T-helper 1 cell treated with Interleukin-12 subunit alpha and Interleukin-12 subunit beta and Interleukin-4 antibody, amounts not matched to agents 30 ng/mL and 1 ng/mL, for 36 hours (primary cell): ENCODE data around the gene C16orf54. TPM values are rescaled to one million over a fixed set of nuclear protein-coding genes. Genes with fewer than 3 reads are reported as not detected.
"Not testable (repeated sequence)": the region's sequence is repeated elsewhere in the genome, so short reads cannot be mapped to it uniquely, and the experiment has no call there.

Experiments used
- intact Hi-C: fragments of 100-400 bp; cut with micrococcal nuclease; formaldehyde crosslinking; loops from one replicate; pipeline ENCODE4 v1.15.1; 2024
- total RNA-seq: library from RNA; stranded (reverse); gene quantifications from 2 replicates; pipeline ENCODE4 v1.2.3, GENCODE V29; 2022

The C16orf54 gene, protein sequence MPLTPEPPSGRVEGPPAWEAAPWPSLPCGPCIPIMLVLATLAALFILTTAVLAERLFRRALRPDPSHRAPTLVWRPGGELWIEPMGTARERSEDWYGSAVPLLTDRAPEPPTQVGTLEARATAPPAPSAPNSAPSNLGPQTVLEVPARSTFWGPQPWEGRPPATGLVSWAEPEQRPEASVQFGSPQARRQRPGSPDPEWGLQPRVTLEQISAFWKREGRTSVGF
- total RNA-seq = 61.6 and 65.2 TPM in 2 replicates

DNA sequence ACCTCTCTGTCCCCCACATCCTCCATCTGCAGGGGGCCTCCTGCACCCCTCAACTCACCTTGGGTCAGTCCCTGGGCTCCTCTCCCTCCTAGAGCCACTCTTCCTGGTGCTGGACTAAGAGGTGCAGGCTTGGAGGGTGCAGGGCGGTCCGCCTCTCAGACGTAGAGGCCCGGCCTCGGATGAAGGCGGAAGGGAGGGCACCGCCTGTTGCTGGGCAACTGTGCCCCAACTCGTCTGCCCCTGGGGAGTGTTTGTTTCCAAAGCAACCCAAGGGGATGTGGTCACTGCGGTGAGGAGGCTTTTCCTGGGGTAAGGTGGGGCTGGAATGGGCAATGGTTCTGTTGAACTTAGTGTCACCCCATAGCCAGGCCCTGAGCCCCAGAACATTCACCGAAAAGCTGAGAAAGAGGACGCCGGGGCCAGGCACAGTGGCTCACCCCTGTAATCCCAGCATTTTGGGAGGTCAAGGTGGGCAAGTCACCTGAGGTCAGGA, at the start of gene C16orf54:
Gene C16orf54, minus strand, starts transcription at position 138 of the 493 bp plus-strand sequence. CDS start 1,039 bp downstream, outside the sequence.
- intact Hi-C loops = loop anchor here (1.0 to 2.0 kb wide), 7 partner anchors 8 to 75 kb away; partner anchors contain the start of genes KIF22 and MVP

DNA sequence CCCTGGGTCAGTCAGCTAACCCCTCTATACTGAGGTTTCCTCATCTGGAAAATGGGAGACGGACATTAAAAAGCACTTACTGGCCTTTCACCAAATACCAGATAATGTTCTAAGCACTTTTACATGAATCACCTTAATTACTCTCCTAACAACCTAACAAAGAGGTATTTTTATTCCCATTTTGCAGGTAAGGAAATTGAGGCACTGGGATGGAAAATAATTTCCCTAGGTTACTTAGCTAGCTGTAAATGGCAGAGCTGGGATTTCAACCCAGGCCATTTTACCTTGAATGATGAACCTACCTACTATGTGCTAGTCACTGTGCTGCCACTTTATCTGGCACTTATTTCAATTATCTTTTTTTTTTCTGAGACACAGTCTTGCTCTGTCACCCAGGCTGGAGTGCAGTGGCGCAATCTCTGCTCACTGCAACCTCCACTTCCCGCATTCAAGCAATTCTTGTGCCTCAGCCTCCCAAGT, 48.5 kb upstream of the C16orf54 start:
- intact Hi-C loops = no loop called here

DNA sequence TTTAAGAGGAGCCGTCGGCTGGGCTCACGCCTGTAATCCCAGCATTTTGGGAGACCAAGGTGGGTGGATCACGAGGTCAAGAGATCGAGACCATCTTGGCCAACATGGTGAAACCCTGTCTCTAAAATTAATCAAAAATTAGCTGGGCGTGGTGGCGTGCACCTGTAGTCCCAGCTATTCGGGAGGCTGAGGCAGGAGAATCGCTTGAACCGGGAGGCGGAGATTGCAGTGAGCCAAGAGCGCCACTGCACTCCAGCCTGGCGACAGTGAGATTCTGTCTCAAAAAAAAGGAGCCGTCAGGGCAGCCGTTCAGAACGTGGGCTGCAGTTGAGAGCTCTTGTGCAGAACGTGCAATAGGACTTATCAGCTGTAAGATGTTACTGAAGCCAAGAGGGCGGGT, 47.4 kb upstream of the C16orf54 start:
- intact Hi-C loops = not testable (repeated sequence)

DNA sequence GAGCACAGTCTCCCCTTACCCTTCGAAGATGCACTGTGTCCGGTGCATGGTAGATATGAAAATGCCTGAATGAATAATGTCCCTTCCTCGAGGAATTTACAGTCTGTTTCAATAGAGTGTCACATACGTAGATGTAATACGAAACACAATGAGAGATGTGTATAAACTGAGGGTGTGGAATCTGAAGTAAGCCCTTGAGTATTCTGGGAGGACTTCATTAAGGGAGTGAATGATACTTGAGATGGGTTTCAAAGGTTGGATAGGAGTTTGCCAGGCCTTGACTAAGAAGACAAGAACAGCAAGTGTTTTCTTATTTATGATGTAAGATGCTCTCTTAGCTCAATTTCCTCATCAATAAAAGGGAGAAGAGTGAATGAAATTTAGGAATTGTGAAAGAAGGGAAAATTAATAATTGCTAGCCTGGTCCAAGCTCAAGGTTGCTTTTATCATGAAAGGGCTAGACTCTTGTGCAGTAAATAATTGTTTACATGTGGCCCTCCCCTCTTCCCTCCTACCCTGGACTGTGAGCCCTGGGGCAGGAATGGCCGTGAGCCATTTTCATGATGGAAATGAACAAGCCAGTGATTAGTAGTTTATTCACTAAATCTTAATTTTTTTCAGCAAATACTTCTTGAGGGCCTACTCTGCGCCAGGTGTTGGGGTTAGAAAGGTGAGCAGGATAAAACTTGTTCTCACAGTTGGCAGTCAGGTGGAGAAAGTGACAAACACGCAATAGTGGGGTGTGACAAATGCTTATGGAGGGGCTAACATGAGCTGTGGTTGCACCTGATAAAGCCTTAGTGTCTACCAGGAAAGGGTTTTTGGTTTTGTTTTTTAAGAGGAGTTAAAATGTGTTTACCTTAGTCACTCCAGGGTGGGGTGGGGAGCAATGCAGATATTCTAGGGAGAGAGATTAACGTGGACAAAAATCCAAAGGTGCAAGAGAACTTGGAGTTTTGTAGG, 46.3 kb upstream of the C16orf54 start:
- intact Hi-C loops = loop anchor here (1.0 kb wide), 1 partner anchor 56 kb away; no protein-coding TSS in a partner anchor

DNA sequence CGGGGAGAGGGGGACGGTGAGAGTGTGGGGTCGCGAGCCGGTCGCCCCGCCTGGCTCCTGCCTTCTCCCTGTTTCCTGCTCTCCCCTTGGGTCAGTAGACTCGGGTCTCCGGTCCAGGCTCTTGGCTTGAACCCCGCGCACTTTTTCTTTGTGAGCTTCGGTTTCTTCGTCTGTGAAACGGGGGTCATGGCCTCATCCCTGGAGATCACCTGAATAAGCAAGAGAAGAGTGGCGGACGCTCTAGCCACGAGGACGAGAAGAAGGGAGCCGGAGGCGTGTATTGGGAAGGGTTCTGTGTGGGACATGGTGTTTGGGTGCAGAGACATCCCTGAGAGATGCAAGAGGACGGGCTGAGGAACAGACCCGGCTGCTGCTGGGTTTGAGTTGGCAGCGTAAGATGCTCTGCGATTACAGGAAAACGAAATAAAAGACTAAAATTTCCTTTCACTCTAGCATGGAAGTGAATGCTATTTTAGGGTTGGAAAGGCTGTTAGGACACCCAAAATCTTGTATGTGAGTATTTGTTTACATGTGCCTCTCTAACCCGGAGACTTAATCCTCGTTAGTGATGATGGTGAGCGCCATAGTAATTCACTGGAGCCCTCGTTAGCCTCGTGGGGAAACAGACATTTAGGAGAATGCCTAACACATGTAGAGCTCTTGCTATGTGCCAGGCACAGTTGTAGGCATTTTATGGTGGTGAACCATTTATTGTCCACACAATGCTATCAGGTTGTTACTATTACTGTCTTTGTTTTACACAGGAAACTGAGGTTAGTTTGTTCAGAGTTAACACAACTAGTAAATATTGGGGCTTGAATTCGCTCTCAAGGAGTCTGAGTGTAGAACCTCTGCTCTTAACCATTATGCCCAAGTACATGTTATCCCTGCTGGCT, 45.4 kb upstream of the C16orf54 start:
- intact Hi-C loops = loop anchor here (1.0 kb wide), 8 partner anchors 14 to 205 kb away; partner anchors contain the start of genes CDIPT, INO80E, PAGR1 and TAOK2

DNA sequence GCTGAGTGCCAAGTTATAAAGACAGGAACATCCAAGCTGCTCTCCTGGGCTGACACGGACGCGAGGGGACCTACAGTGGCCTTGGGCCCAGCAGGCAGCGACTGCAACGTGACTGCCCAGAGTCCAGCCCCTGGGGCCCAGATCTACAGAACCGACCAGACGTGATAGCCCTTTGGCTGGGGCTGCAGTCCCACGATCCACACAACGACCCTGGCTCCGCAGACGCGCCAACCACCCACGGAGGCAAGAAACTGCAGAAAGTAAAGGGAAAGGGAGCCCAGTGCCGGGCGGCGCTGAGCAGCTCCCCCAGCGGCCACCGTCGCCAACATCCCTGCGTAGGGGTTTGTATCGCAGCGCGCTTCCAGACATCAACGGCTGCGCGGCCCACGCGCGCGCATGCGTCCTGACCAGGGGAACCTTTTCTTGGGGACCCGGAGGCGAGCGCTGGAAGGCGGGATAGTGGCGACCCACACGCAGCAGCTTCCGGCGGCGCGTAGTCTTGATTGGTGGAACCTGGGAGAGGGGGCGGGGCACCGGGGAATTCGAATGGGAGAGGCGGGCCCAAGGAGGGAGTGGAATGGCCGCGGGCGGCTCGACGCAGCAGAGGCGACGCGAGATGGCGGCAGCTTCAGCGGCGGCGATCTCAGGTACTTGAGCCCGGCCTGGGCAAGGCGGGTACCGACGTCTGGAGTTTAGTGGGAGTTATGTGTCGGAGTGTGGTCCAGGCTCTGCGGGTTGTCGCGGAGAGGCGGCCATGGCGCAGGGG, 44.6 kb upstream of the C16orf54 start, which contains the start of gene KIF22:
Gene KIF22, plus strand, starts transcription at position 569 of the 766 bp plus-strand sequence. Its CDS starts 9 bp downstream, at position 578.
- intact Hi-C loops = loop anchor here (1.0 kb wide), 7 partner anchors 15 to 206 kb away; partner anchors contain the start of genes CDIPT, INO80E, PAGR1 and TAOK2

DNA sequence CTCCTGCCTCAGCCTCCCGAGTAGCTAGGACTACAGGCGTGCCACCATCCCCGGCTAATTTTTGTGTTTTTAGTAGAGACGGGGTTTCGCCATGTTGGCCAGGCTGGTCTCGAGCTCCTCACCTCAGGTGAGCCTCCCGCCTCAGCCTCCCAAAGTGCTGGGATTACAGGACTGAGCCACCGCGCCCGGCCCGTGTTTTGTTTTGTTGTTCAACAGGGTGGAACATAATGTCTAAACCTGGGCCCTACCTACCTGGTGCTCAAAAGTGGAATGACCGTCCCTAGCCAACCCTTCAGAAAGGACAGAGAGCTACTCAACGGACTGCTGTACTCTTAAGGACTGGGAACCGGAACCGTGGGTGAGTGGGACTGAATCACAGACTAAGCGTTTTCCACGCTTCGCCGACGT, 44.0 kb upstream of the C16orf54 start:
- intact Hi-C loops = loop anchor here (1.0 kb wide), 7 partner anchors 16 to 207 kb away; partner anchors contain the start of genes CDIPT, INO80E, PAGR1 and TAOK2

DNA sequence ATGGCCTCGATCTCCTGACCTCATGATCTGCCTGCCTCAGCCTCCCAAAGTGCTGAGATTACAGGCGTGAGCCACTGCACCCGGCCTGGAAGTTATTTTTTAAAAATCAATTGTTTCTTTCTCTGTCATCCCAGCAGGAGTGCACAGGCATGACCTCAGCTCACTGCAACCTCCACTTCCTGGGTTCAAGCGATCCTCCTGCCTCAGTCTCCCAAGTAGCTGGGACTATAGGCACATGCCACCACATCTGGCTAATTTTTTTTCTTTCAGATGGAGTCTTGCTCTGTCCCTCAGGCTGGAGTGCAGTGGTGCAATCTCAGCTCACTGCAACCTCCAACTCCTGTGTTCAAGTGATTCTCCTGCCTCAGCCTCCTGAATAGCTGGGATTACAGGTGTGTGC, 41.4 kb upstream of the C16orf54 start:
- intact Hi-C loops = not testable (repeated sequence)

DNA sequence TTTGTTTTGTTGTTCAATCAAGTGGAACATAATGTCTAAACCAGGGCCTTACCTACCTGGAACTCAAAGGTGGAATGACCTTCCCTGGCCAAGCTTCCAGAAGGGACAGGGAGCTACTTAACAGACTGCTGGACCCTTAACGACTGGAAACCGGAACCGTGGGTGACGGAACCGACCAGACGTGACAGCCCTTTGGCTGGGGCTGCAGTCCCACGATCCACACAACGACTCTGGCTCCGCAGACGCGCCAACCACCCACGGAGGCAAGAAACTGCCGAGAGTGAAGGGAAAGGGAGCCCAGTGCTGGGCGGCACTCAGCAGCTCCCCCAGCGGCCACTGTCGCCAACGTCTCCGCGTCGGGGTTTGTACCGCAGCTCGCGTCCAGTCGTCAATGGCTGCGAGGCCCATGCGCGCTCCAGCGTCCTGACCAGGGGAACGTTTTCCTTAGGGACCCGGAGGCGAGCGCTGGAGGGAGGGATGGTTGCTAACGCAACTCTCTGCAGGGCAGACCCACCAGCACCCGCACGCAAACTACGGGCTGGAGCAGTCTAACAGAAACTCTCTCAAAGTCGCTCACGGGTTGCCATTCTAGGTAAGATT, 39.2 kb upstream of the C16orf54 start:
- intact Hi-C loops = loop anchor here (1.0 kb wide), 3 partner anchors 39 to 83 kb away; no protein-coding TSS in a partner anchor

DNA sequence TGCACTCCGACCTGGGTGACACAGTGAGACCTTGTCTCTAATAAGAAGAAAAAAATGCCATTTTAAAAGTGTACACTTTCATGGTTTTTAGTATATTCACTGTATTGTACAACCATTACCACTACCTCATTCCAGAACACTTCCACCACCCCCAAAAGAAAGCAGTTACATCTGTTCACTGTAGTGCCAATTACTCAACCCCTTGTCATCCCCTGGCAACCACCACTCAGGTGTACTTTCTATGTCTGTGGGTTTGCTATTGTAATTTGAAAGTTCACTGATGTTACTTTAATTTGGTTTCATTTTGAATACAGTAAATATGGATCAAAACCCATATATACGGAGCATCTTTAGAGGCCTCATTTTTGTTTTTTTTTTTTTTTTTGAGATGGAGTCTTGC, 38.4 kb upstream of the C16orf54 start:
- intact Hi-C loops = loop anchor here (1.0 kb wide), 2 partner anchors 38 to 82 kb away; no protein-coding TSS in a partner anchor

DNA sequence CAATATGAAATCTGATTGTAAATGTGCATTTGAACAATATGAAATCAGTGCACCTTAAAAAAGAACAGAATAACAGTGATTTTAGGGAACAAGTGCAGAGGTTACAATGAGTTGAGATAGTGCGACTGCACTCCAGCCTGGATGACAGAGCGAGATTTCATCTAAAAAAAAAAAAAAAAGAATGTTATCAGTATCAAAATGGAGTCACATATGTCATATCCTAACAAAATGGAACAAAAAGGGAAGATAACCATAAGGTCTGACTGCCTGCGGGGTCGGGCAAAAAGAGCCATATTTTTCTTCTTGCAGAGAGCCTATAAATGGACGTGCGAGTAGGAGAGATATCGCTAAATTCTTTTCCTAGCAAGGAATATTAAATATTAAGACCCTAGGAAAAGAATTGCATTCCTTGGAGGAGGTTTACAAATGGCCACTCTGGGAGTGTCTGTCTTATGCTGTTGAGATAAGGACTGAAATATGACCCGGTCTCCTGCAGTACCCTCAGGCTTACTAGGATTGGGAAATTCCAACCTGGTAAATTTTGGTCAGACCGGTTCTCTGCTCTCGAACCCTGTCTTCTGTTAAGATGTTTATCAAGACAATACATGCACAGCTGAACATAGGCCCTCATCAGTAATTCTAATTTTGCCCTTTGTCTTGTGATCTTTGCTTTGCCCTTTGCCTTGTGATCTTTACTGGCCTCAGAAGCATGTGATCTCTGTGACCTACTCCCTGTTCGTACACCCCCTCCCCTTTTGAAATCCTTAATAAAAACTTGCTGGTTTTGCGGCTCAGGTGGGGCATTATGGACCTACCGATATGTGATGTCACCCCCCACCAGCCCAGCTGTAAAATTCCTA, 37.5 kb upstream of the C16orf54 start:
- intact Hi-C loops = not testable (repeated sequence)

DNA sequence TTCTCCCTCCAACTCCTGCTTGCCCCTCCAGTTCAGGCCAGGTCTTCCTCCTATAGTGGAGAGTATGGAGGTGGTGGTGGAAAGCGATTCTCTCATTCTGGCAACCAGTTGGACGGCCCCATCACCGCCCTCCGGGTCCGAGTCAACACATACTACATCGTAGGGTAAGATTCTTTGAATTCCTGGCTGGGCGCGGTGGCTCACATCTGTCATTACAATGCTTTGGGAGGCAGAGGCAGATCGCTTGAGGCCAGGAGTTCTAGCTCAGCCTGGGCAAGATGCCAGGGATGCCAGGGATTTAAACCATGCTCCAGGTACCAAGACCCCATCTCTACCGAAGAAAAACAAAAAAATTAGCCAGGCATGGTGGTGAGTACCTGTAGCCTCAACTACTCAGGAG, 33.7 kb upstream of the C16orf54 start:
- intact Hi-C loops = no loop called here

DNA sequence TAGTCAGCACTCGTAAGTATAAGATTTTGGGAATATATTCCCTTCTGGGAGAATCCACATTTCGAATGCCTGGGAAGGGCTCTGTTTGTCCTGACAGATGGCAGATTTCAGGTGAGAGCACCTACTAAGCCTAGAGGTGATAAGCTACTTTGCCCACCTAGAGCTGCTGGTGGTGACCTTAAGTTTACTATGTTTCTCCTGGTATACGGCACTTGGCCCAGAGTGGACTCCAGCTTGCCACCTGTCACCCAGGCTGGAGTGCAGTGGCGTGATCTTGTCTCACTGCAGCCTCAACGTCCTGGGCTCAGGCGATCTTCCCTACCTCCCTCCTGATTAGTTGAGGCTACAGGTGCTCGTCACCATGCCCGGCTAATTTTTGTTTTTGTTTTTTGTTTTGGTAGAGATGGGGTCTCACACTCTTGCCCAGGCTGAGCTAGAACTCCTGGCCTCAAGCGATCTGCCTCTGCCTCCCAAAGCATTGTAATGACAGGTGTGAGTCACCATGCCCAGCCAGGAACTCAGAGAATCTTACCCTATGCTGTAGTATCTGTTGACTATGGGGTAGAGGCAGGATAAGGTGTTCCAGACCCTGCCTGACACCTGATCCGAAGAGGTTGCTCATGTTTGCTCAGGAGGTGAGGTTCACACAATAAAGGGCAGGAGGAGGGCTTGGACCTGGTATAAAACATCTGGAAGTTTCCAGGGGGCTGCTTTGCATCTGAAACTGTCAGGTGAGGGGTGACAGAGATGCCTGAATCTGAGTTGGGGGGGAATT, 32.0 kb upstream of the C16orf54 start, which contains the start of gene ZG16:
Gene ZG16, plus strand, starts transcription at position 681 of the 775 bp plus-strand sequence. CDS start 1,011 bp downstream, outside the sequence.
- intact Hi-C loops = no loop called here

DNA sequence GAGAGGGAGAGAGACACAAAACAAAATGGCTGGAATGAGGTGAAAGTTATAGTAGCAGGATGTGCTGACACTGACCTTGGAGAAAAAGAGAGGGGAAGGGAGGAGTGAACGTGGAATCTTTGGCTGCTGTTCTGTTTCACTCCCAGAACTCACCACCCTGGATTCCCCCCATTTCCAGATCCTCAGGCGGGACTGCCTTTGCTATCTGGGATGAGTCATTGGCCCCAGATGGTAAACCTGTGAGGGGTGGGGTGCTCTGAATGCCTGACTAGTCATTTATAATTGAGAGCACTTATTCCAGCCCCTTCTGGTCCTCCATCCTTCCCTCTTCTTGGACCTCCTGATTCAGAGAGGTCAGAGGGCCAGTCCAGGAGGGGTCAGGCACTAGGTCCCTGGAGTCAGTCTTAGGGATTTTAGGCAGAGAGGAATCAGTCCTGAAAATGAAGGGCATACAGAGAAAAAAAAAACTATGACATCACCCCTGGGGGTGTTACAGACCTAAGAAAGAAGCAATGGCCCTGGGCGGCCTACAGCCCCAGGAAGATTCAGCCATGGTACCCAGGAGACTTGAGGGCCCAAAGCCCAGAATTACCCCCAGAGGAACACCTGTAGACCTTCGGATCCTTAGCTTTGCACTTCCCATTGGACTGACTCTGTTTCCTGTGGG, 30.1 kb upstream of the C16orf54 start:
- intact Hi-C loops = no loop called here

DNA sequence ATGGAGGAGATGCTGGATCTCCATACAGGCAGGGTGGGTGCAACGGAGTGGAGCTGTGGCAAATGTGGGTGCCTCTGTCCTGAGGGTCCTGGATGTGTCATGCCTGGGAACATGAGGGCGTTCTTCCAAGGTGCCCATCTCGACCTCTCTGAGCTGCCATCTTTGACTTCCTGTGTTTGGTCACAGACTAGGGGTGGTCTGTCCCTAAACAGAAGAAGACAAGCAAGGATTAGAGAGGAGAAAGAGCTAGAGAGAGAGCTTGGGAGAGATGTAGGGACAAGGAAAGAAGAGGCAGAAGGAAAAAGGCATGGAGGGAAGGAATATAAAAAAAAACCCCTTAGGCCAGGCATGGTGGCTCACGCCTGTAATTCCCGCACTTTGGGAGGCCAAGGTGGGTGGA, 28.9 kb upstream of the C16orf54 start:
- intact Hi-C loops = no loop called here

DNA sequence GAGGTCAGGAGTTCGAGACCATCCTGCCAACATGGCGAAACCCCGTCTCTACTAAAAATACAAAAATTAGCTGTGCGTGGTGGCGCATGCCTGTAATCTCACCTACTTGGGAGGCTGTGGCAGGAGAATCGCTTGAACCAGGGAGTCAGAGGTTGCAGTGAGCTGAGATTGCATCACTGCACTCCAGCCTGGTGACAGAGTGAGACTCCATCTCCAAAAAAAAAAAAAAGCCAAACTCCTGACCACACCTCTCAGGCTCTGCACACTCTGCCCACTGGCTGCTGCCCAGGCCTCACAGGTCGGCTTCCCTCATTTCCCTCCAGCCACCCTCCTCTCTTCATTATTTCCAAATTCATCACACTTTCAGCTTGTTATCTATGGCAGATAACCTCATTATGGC, 26.5 kb upstream of the C16orf54 start:
- intact Hi-C loops = not testable (repeated sequence)
